Natural killer cell (primary cell): ENCODE results near the gene INAVA. TPM values are rescaled to one million over a fixed set of nuclear protein-coding genes. Genes with fewer than 3 reads are reported as not detected.
A peak's percentile ranks its signal among the peaks of the same experiment; 100 is the strongest.

Experiments
- ATAC-seq, 3 donors: fragments of 150-1000 bp in 2 of 3; fragments of 200-7000 bp in 1 of 3; cut with Tn5 transposase; 1 replicate in 1 of 3; 2 replicates in 2 of 3; pipeline ENCODE4 v1.10.0; 2021; ENCODE audit warnings: mild to moderate bottlenecking in 2 of 3, moderate library complexity in 2 of 3
- DNase-seq, 2 donors: peaks; one replicate each; pipeline versions ENCODE4 v3.0.0 to v3.0.0-alpha.2; 2013 to 2021; ENCODE audit warnings: mixed read lengths in 1 of 2
- H3K27ac ChIP-seq: one replicate; pipeline ENCODE4 v1.5.1; 2013; ENCODE audit warnings: mild to moderate bottlenecking, low read length
- H3K27me3 ChIP-seq: one replicate; pipeline ENCODE4 v1.6.1; 2013; ENCODE audit warnings: low read length; ENCODE audit not compliant: control insufficient read depth, insufficient read depth
- H3K36me3 ChIP-seq: one replicate; pipeline ENCODE4 v1.6.1; 2013; ENCODE audit warnings: low read length; ENCODE audit not compliant: control insufficient read depth, insufficient read depth
- H3K4me1 ChIP-seq: one replicate; pipeline ENCODE4 v1.6.1; 2013; ENCODE audit warnings: low read length; ENCODE audit not compliant: control insufficient read depth, insufficient read depth
- H3K4me3 ChIP-seq: one replicate; pipeline ENCODE4 v1.5.1; 2013; ENCODE audit warnings: low read length
- H3K9me3 ChIP-seq: one replicate; pipeline ENCODE4 v1.6.1; 2013; ENCODE audit warnings: low read length; ENCODE audit not compliant: control insufficient read depth, insufficient read depth
- H3K27ac Mint-ChIP-seq, 2 donors: one replicate each; pipeline ENCODE4 v1.8.0; 2022; ENCODE audit warnings: mild to moderate bottlenecking in 2 of 2, mixed read lengths in 2 of 2, moderate library complexity in 1 of 2
- H3K27me3 Mint-ChIP-seq, 2 donors: one replicate each; pipeline ENCODE4 v1.8.0; 2022; ENCODE audit warnings: low read depth in 2 of 2, mixed read lengths in 2 of 2
- H3K36me3 Mint-ChIP-seq: one replicate; pipeline ENCODE4 v1.8.0; 2022; ENCODE audit warnings: mixed read lengths
- H3K4me1 Mint-ChIP-seq, 2 donors: one replicate each; pipeline ENCODE4 v1.8.0; 2022; ENCODE audit warnings: mixed read lengths in 2 of 2
- H3K4me3 Mint-ChIP-seq: one replicate; pipeline ENCODE4 v1.8.0; 2022; ENCODE audit warnings: mild to moderate bottlenecking, moderate library complexity, mixed read lengths
- H3K9me3 Mint-ChIP-seq, 2 donors: one replicate each; pipeline ENCODE4 v1.8.0; 2022; ENCODE audit warnings: mixed read lengths in 2 of 2
- WGBS: methylation state at CpG from one replicate; pipeline ENCODE4 v1.1.7; 2013; ENCODE audit warnings: missing lambda C conversion rate; ENCODE audit not compliant: insufficient coverage; 5-methylcytosine and 5-hydroxymethylcytosine counted together
- intact Hi-C: fragments of 100-400 bp; cut with micrococcal nuclease; formaldehyde crosslinking; loops from one replicate; pipeline ENCODE4 v1.14.2; 2022
- total RNA-seq, 4 donors: library from RNA; stranded (reverse); fragments of 120-200 nt in 1 of 4; gene quantifications; one replicate each; pipeline versions ENCODE4 v1.2.3 to v1.2.4, GENCODE V29; 2013 to 2022
- TF ChIP-seq, protein P1 (sequence below): fragments of 200-600 bp; IDR thresholded peaks from one replicate; pipeline ENCODE4 v1.8.0; 2022; ENCODE audit warnings: antibody characterized with exemption

INAVA gene
- total RNA-seq, 3 donors from 2014 or later (not counting 1 experiment from before 2014, with no cell fraction given), result 0.13 to 0.18 TPM; not detected in 1

GRCh38 chr1:200901796-200902444 lies 7.2 kb downstream of the INAVA start:
- peaks cover 0 to 15% of the 10 kb centered on the region in 2 donors for H3K4me1 Mint-ChIP-seq
- H3K9me3 ChIP-seq, result no peaks in the 10 kb centered on the region
- no peak overlapping the region for H3K4me3 ChIP-seq
- H3K4me3 Mint-ChIP-seq, result no peak overlapping the region
- no peaks in the 10 kb centered on the region for H3K9me3 Mint-ChIP-seq
- no peaks in the 10 kb centered on the region for H3K36me3 ChIP-seq
- no peaks in the 10 kb centered on the region for H3K36me3 Mint-ChIP-seq
- intact Hi-C loops, result no loop called here
- DNase-seq (no peak), ATAC-seq (no peak)
- TF ChIP-seq, protein P1, sequence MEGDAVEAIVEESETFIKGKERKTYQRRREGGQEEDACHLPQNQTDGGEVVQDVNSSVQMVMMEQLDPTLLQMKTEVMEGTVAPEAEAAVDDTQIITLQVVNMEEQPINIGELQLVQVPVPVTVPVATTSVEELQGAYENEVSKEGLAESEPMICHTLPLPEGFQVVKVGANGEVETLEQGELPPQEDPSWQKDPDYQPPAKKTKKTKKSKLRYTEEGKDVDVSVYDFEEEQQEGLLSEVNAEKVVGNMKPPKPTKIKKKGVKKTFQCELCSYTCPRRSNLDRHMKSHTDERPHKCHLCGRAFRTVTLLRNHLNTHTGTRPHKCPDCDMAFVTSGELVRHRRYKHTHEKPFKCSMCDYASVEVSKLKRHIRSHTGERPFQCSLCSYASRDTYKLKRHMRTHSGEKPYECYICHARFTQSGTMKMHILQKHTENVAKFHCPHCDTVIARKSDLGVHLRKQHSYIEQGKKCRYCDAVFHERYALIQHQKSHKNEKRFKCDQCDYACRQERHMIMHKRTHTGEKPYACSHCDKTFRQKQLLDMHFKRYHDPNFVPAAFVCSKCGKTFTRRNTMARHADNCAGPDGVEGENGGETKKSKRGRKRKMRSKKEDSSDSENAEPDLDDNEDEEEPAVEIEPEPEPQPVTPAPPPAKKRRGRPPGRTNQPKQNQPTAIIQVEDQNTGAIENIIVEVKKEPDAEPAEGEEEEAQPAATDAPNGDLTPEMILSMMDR, result no peak
- peaks cover 0 to 15% of the 10 kb centered on the region in 2 donors for H3K27me3 Mint-ChIP-seq
- peaks cover 25% of the 10 kb centered on the region for H3K4me1 ChIP-seq
- no peak overlapping the region for H3K27ac ChIP-seq
- 79% methylated on average over 8 of the region's 8 CpGs for WGBS
- peaks cover 3% of the 10 kb centered on the region for H3K27me3 ChIP-seq
- H3K27ac Mint-ChIP-seq, result no peak overlapping the region

- Mint-ChIP-seq H3K4me3 (no peak overlapping the region), H3K27me3 (peaks cover 10 to 19% of the 10 kb centered on the region in 2 donors), H3K9me3 (no peaks in the 10 kb centered on the region), H3K27ac (no peak overlapping the region), H3K36me3 (no peaks in the 10 kb centered on the region), H3K4me1 (peaks cover 0 to 14% of the 10 kb centered on the region in 2 donors)
- no peak overlapping the region for H3K4me3 ChIP-seq
- no peaks in the 10 kb centered on the region for H3K36me3 ChIP-seq
- no peaks in the 10 kb centered on the region for H3K9me3 ChIP-seq
- TF ChIP-seq, protein P1, result no peak
- peaks cover 25% of the 10 kb centered on the region for H3K4me1 ChIP-seq
- intact Hi-C loops, result no loop called here
- no peak overlapping the region for H3K27ac ChIP-seq
- H3K27me3 ChIP-seq, result peaks cover 3% of the 10 kb centered on the region
- 79% methylated on average over 4 of the region's 5 CpGs for WGBS
- peak in 1 of 2 donors; percentile 43 for DNase-seq
- ATAC-seq, result no peak
Measured at GRCh38 chr1:200903793-200904192, 9.1 kb downstream of the INAVA start.

- Histone ChIP-seq H3K4me3 (no peak overlapping the region), H3K27me3 (peaks cover 3% of the 10 kb centered on the region), H3K27ac (no peak overlapping the region), H3K9me3 (no peaks in the 10 kb centered on the region), H3K36me3 (no peaks in the 10 kb centered on the region), H3K4me1 (peaks cover 25% of the 10 kb centered on the region)
- Mint-ChIP-seq H3K36me3 (no peaks in the 10 kb centered on the region), H3K4me3 (no peak overlapping the region), H3K4me1 (peaks cover 0 to 10% of the 10 kb centered on the region in 2 donors), H3K27me3 (peaks cover 10 to 14% of the 10 kb centered on the region in 2 donors), H3K27ac (no peak overlapping the region), H3K9me3 (no peaks in the 10 kb centered on the region)
- TF ChIP-seq, protein P1, result no peak
- no peak for DNase-seq
- ATAC-seq, result no peak
- intact Hi-C loops, result loop anchor here (1.0 to 5.0 kb wide), 2 partner anchors 16 to 42 kb away; no protein-coding TSS in a partner anchor
Measured at GRCh38 chr1:200904772-200905171, 10.1 kb downstream of the INAVA start.
